GM18519 (cell line): ENCODE results near the gene KBTBD2.
"Not testable (repeated sequence)": the region's sequence is repeated elsewhere in the genome, so short reads cannot be mapped to it uniquely, and the experiment has no call there.

ENCODE experiments used
- ATAC-seq: cut with Tn5 transposase; IDR thresholded peaks from one replicate; pipeline ENCODE4 v1.9.1; 2021; ENCODE audit warnings: mild to moderate bottlenecking, moderate library complexity; ENCODE audit not compliant: unreplicated experiment, low FRiP score

Gene KBTBD2

DNA sequence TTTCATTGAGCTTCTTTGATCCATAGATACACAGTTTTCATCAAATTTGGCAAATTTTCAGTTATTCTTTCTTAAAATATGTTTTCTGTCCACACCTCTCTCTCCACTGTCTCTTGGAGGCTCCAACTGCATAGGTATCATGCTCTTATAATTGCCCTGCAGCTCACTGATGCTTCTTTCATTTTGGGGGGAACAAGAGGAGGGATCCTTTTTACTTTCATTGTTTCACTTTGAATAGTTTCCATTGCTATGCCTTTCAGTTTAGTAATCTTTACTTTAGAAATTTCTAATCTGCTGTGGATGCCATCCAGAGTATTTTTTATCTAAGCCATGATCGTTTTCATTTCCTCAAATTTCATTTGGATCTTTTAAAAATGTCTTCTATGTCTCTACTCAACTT, 32.9 kb downstream of the KBTBD2 start:
- no peak for ATAC-seq

DNA sequence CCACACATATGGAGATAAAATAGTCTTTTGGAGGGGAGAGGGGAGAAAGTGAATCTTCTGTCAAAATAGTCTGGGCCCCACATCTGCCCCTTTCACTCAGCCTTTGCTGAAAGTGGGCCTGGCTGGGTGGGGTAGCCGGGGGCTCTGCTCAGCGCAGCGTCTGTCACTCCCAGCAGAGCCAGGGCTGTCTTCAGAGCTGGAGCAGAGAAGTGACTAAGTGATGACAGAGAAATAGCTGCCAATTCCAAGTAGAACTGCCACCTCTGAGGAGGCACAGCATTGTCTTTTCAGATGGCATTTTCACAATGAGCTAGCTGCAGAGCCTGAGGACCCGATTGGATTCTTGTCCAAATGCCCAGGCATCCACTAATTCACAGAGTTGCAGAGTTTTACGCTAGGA, 34.5 kb downstream of the KBTBD2 start:
- not testable (repeated sequence) for ATAC-seq

- not testable (repeated sequence) for ATAC-seq
Measured at GRCh38 chr7:32855837-32856775, 35.5 kb downstream of the KBTBD2 start.

DNA sequence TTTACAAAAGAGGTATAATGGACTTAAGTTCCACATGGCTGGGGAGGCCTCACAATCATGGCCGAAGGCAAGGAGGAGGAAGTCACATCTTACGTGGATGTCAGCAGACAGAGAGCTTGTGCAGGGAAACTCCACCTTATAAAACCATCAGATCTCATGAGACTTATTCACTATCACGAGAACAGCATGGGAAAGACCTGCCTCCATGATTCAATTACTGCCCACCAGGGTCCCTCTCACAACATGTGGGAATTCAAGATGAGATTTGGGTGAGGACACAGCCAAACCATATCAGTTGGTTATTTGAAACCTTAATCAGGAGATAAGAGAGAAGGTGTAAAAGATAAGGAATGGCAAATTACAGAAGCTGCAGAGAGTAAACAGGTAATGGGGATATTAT, 40.9 kb downstream of the KBTBD2 start:
- ATAC-seq, result not testable (repeated sequence)

DNA sequence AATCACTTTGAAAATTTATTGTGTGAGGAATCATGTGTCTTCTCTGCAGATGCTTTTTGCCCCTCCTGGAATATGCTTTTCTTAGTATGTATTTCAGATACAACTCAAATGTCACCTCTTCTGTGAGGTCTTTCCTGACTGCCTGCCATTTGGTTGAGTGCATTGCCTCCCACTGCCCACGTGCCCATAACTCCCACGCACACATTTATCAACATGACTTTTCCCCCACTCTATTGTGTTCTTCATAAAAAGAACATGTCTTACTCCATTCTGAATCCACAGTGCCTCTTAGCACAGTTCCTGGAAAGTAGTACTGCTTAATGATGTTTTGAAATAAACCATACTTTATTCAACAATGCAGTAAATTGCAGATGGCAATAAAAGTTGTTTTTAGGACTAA, 42.9 kb downstream of the KBTBD2 start:
- ATAC-seq, result not testable (repeated sequence)

- peak; percentile 97 for ATAC-seq
Measured at GRCh38 chr7:32846630-32847225, 44.8 kb downstream of the KBTBD2 start.

GRCh38 chr7:32844748-32845147, 46.8 kb downstream of the KBTBD2 start:
- ATAC-seq, result not testable (repeated sequence)

GRCh38 chr7:32843763-32844162, 47.8 kb downstream of the KBTBD2 start:
- not testable (repeated sequence) for ATAC-seq

DNA sequence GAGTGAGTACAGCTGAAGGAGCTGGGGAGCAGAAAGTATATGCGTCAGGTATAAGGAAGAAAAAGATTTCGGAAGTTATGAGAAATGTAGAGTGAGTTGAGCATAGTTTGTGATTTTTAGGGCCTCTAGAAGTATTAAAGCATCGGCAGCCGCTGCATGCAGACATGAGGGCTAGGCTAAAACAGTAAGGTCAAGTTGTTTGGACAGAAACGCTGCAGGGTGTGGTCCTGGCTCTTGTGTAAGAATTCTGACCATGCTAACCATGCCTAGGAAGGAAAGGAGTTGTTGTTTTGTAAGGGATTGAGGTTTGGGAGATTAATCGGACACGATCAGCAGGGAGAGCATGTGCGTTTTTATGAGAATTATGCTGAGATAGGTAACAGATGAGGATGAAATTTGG, 51.7 kb downstream of the KBTBD2 start:
- not testable (repeated sequence) for ATAC-seq

DNA sequence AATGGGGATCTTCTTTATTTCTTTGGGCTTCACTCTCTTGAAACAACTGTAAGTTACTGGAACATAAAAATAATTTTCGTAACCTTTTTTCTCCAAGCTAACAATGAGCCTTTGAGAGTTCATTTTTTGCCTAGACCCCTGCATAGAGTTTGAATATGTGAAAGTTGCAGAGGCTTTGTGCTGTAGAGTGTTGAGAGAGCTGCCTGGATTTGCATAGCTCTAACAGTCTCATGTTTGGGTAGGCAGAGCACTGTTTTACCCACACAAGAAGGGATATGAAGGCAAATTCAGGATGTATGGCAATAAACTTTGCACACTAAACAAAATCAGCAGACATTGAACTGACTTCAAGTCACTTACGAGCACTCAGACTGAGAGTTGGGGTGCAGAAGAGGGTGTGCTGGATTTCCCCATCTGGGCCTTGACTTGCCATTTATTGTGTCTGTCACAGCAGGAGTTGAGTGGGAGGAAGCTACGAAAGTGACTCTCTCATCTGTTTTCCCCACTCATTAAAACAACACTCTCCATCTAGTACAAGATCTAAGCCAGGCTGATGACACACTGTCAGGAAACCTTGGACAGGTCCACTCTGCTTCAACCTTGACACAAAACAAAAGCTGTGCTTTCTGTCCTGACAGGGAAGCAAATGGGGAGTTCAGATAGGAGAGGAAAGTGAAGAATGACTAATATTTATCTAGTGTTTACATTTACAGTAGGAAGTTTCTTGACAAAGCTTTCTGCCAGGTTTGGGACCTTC, 62.4 kb downstream of the KBTBD2 start:
- not testable (repeated sequence) for ATAC-seq
